NCI-H1694 (cell line): ENCODE results near the gene NOL8.

Source experiments
- DNase-seq: peaks from one replicate; lab custom pipeline; 2025; lab: John Stamatoyannopoulos, UW

The NOL8 gene

DNA sequence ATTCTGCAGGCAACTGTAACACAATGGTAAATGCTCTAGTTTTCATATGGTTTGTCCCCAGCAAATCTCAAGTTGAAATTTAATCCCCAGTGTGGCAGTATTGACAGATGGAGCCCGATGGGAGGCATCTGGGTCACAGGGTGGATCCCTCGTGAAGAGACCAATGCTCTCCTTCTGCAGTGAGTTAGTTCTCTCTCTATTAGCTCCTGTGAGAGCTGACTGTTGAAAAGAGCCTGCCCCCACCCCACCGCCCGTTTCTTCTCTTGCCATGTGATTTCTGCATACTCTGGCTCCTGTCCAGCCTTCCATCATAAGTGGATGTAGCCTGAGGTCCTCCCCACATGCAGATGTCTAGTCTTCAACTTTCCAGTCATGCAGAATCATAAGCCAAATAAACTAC lies 58.7 kb downstream of the NOL8 start:
- no peak for DNase-seq

DNA sequence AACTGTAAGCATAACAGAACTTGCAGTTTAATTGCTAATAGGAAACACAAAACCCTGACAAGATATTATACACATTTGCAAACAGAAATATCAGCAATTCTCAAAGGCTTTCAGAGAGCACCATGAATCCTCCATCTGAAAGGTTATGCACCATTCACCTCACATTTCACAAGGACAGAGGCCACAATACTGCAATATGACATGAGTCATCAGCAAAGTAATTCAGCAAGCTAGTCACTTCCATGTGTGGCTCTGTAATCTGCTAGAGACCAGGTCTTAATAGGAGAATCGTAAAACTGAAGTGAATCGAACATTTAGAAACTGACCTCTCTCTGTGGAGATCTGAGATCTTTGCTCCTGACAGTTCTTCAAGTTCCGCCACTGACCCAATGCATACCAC lies 60.0 kb downstream of the NOL8 start:
- no peak for DNase-seq

DNA sequence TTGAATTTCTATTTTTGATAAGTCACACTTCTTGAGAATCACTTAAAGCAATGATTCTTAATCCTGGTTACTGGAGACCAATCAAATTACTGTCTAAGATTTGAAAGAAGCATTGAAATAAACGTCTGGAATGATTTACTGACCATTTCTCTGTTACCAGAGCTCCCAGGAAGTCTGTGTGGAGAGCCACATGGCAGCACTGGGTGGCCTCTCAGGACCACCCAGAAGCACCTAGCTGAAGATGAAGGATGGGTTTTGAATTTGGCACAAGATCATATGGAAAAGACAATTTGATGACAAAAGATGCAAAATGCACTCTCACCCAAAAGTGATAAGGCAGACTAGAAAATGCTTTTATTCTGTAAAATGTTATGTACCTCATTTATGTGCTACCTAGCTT lies 62.0 kb downstream of the NOL8 start:
- DNase-seq = no peak

DNA sequence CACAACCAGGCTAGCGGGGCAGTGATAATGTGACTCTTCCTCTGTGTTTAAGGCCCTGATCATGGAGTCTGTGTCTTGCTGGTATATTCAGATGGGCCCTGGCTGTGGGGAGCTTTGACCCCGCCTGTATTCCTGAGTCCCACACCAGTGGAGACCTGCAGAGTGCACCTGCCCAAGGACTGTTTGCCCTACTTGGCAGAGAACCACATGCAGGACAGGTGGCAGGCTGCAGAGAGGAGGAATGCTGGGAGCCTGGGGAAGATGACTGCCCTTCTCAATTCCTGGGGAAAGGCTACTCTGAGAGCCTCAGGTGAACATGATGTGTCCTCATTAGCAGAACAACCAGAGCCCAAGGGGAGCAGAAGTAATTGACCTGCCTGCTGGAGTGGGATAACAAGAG lies 67.8 kb downstream of the NOL8 start:
- DNase-seq = no peak

DNA sequence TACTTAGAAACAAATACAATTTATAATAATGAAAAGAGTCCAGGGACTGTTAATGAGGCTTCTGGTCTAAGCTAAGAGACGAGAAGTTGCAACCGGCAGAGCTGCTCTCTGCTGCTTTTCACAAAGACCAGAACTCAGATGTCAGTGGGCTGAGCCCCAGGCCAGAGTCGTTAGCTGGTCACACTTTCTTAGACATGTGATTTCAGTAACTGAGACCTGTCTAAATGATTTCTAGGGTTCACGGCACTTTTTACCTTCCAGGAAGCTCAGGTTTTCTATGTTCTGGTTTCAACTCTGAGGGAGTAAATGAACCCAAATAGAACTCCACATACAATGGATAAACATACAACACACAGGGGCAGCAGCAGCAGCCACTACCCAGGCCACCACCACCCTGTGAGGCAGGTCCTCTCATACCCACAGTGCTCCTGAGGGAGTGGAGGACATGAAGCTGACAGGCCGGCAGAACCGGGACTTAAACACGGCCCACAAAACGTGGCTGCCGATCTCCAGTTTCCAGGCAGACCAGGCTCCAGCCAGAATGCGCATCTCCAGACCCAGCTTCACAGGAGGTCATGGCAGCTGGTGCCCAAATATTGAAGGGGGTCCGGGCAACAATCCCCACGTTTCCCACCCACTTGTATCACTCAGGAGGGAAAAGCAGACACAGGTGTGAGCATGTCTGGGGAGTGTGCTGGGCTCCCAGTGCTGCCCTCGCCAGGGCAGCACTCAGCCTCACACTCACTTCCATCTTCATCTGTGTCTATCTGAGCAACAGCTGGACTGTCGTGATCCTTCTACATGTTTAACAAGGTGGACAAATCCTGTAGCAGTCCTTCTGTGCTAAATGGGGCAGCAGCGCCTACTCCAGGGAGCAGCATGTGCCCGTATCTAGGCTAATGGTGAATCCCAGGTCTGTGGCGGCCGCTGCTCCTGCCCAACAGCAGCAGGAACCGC lies 70.5 kb downstream of the NOL8 start:
- no peak for DNase-seq

DNA sequence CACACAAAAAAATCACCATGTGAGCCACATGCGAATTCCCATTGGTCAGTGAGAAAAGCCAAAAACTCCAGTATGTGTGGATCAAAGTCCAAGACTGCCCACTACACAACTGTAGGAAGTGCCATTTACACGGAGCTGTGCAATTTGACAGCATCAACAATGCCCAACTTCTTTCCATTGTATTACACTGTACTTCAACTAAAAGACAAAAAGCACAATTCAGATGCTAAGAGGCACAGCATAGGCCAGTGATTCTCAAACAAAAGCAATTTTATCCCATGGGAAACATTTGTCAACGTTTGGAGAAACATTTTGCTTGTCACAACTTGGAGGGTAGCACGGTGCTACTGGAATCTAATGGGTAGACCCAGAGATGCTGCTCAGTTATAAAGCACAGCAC lies 71.5 kb downstream of the NOL8 start:
- DNase-seq = no peak

DNA sequence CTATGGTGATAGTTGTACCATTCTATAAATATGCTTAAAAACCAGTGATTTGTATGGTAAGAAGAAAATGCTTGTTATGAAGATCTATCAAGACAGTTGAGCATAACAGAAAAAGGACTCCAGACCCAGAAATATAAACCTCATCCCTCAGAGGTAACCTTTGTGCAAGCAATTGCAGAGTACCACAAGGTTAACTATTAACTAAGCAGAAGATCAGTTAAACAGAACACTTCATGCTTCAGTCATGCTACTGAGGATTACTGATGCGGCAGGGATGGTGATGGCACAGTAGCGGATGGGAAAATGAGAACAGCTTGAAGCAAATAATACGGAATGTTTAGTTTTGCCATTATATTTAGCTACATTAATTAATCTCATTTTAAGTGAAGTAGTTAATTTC lies 77.2 kb downstream of the NOL8 start:
- DNase-seq = no peak
